GM12865 (cell line): ENCODE measurements around the gene NALCN.

ENCODE experiments used
- DNase-seq: peaks from one replicate; pipeline ENCODE4 v3.0.0; 2010; ENCODE audit warnings: low read depth
- H3K4me3 ChIP-seq: 2 replicates; pipeline ENCODE4 v1.5.1; 2011; ENCODE audit warnings: mild to moderate bottlenecking, low read depth, low read length, control low read depth
- CTCF ChIP-seq: IDR thresholded peaks from 2 replicates; pipeline ENCODE4 v1.5.1; 2011; ENCODE audit warnings: low read length, control low read depth, low read depth, inconsistent platforms; ENCODE audit not compliant: insufficient read depth; ENCODE audit errors: missing control alignments

Gene NALCN

GRCh38 chr13:101007245-101007644, 409.1 kb downstream of the NALCN start:
- no peak overlapping the region for H3K4me3 ChIP-seq
- no peak for DNase-seq
- no peak for TF ChIP-seq CTCF
